Activated CD8-positive, alpha-beta memory T cell treated with anti-CD3 and anti-CD28 coated beads for 1 hour (primary cell): ENCODE results near the gene ABCC6.
"Not testable (repeated sequence)": the region's sequence is repeated elsewhere in the genome, so short reads cannot be mapped to it uniquely, and the experiment has no call there.

Experiments
- DNase-seq, 2 donors: peaks; one replicate each; pipeline ENCODE4 v3.0.0-alpha.2; 2020; ENCODE audit warnings: low read depth in 1 of 2; ENCODE audit errors: extremely low read depth in 1 of 2

The ABCC6 gene

GRCh38 chr16:16222850-16223661 lies at the start of gene ABCC6:
Gene ABCC6 (minus strand): TSS chr16:16223494. CDS start chr16:16223434, 60 bp downstream.
- DNase-seq = not testable (repeated sequence)

GRCh38 chr16:16272573-16273221 lies 49.4 kb upstream of the ABCC6 start:
- not testable (repeated sequence) for DNase-seq

DNA sequence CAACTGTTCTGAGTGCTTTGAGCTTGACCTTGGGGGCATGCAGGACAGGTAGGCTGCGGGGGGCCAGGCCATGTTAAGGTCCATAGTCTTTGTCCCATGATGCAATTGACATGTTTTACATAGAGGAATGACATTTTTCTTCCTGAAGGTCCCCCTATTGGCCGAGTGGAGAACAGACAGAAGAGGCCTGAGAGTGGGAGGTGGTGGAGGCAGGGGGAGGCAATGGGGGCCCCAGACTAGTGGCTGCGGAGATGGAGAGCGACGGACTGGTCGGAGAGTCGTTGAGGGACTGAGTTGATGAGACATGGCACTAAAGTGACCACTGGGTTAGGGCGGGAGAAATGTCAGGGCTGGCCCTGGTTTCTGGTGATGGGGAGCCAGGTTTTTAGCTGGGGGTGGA lies 48.4 kb upstream of the ABCC6 start:
- DNase-seq = not testable (repeated sequence)

DNA sequence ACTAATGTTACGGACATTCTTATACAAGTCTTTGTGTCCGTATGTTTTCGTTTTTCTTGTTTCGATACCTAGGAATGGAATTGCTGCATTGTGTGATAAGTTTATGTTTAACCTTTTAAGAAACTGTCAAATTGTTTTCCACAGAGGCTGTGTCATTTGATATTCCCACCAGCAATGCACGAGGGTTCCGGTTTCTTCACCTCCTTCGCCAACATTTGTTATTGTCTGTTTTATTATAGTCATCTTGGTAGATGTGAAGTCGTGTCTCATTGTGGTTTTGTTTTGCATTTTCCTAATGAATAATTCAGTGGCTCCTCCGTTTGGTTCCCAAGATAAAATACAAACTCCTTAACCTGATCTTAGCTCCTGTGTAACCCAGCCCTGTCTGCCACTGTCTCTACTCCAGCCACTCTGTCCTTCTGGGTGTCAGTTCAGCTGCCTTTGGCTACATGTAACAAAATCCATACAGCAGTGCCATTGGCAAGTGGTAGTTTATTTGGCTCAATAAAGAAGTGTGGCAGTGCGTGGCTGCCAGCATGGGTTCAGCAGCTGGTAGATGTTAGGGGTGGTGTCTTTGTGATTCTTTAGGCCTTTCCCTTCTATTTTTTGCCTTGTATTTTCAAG lies 45.0 kb upstream of the ABCC6 start:
- not testable (repeated sequence) for DNase-seq

- DNase-seq = not testable (repeated sequence)
These were observed 44.4 kb upstream of the ABCC6 start for GRCh38 chr16:16267708-16268107.

- not testable (repeated sequence) for DNase-seq
These were observed 41.8 kb upstream of the ABCC6 start for GRCh38 chr16:16265044-16265443.

- DNase-seq = not testable (repeated sequence)
These were observed 40.7 kb upstream of the ABCC6 start for GRCh38 chr16:16263947-16264346.

DNA sequence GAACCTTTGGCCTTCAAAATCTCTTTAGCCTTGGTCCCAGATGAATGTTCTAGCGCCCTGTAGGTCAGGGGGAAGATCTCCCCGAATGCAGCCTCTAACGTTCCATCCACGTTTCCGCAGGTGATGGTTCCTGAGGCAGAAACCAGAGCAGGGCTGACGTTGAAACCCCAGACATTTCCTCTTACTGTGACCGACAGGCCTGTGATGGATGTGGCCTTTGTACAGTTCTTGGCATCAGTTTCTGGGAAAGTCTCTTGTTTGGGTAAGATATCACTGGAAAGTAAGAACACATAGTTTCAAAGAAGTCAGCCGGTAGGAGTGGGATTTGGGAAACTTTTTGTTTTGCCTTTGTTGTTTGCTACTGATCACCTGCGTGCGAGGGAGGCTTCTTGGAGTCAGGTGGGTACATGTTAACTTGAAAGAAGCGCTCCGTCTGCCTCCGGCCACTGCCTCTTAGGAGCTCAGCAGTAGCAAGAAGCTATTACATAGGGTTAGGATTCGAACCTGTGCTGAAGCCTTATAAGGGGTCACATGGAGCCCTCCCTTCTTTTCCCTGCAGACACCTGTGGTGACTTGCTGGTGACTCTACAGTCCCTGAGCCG lies 39.8 kb upstream of the ABCC6 start:
- DNase-seq = not testable (repeated sequence)

GRCh38 chr16:16259971-16260370 lies 36.7 kb upstream of the ABCC6 start:
- DNase-seq = not testable (repeated sequence)

DNA sequence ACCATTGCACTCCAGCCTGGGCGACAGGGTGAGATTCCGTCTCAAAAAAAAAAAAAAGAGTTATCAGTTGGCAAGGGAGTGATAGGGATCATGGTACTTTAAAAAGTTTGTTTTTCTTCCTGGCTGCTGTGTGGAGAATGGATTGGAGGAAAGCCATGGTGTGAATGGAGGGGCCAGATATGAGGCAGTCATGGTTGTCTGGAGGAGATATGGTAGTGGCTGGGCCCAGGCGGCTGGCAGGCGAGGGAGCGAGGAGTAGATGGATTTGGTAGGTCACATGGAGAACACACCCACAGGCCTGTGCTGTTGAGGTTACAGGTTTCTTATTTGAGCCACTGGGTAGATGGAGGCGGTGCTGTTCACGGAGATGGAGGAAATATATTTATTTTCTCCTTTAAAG lies 35.5 kb upstream of the ABCC6 start:
- not testable (repeated sequence) for DNase-seq

- DNase-seq = not testable (repeated sequence)
These were observed 34.1 kb upstream of the ABCC6 start for GRCh38 chr16:16257301-16257923.

GRCh38 chr16:16252377-16252776 lies 29.1 kb upstream of the ABCC6 start:
- not testable (repeated sequence) for DNase-seq

DNA sequence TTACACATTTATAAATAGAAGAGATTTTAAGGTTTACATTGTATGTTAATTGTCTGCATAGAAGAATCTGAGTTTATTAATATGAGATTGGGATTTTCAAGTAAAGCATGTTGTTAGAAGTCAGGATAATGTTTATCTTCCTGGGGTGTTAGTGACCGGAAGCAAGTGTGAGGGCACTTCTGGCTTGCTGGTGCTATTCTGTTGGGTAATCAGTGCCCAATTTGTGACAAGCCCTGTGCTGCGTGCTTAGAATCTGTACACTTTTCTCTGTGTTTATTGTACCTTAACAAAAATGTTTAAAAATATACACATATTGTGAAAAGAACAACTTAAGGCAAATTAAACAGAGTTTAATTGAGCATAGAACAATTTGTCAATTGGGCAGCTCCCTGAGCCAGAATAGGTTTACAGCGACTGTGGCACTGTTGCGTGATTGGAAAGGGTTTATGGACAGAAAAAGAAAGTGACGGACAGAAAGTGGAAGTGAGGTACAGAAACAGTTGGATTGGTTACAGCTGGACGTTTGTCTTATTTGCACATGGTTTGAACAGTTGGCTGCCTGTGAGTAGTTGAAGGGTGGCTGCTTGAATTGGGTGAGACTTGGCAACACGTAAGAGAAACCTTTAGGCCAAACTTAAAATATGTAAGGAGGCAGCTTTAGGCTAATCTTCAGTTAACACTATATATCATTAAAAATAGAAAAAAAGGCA lies 26.5 kb upstream of the ABCC6 start:
- DNase-seq = not testable (repeated sequence)

- DNase-seq = not testable (repeated sequence)
These were observed 24.1 kb upstream of the ABCC6 start for GRCh38 chr16:16247439-16247838.

DNA sequence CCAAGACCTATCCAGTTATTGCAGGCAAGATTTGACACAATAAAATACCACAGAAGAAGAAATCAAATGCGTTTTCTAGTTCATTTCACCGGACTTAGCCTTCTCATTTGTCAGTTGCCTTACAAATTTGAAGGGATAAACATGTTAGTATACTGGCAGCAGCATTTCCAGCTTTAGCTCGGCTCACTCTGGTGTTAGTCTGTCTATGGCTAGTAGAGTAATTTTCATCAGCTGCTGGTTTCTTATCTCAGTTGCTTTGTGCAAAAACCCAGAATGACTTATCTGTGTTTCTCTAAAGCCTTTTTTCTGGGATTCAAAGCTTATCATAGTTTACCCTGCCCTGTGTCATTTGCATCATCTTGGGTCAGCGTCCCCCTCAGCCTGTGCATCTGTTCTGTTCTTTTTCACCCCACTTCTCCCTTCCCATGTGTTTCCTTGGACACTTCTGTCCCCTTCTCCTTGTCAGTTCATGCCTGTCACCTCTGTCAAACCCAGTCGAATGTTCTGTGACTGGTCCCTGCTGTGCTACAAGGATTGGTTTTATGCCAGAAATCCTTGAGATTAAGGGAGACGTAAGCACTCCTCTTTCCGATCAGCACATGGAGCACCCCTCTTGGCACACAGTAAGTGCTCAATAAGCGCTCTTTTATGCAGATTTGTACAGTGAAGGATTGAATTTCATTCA lies 23.4 kb upstream of the ABCC6 start:
- DNase-seq = not testable (repeated sequence)

DNA sequence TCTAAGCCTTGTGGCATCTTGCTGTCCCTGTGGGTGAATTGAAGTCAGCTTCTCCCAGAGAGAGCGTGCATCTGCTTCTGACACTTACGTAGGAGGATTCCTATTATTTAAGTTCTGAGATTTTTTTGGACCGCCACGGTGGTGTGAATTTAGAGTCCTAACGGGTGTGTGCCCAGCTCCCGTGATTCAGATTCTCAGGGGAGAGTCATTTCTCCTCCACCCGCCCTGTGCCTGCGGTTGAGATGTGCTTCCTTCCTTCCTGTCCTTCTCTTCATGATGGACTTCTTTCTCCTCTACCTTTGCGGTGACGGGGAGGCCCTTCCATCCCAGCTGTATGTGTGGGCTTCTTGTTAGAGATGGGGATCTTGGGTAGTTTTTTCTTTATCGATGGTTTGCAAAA lies 20.6 kb upstream of the ABCC6 start:
- DNase-seq = not testable (repeated sequence)

- DNase-seq = not testable (repeated sequence)
These were observed 17.4 kb upstream of the ABCC6 start for GRCh38 chr16:16240667-16241066.

- not testable (repeated sequence) for DNase-seq
These were observed 14.4 kb upstream of the ABCC6 start for GRCh38 chr16:16237738-16238137.

DNA sequence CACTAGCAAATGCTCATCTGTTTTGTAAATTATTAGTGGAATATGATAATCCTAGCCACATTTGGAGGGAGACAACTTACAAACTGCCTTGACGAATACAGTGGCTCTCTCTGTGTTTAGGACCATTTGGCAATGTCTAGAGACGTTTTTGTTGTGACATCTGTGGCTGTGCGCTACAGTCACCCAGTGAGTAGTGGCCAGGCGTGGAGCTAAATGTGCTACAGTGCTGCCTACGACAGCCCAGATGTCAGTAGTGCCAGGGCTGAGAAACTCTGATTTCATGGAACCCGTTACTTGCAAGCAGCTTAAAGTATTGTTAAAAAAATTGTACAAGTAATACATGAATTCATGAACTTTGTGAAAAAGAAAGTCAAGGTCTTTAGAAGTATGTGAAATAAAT lies 13.8 kb upstream of the ABCC6 start:
- not testable (repeated sequence) for DNase-seq

- DNase-seq = not testable (repeated sequence)
These were observed 9.4 kb upstream of the ABCC6 start for GRCh38 chr16:16232692-16233061.
